HEK293T (cell line): ENCODE results near the gene PLEKHB2.

Source experiments
- ARNT ChIP-seq: fragments of 450-650 bp; IDR thresholded peaks from 2 replicates; pipeline ENCODE4 v1.6.1; 2017; ENCODE audit warnings: mild to moderate bottlenecking
- BHLHE40 ChIP-seq: fragments of 450-650 bp; IDR thresholded peaks from 2 replicates; pipeline ENCODE4 v1.6.1; 2016; ENCODE audit warnings: mild to moderate bottlenecking, moderate library complexity, borderline replicate concordance
- FOXK2 ChIP-seq: fragments of 450-650 bp; IDR thresholded peaks from 2 replicates; pipeline ENCODE4 v1.6.1; 2016; ENCODE audit warnings: mild to moderate bottlenecking
- FOXM1 ChIP-seq: fragments of 450-650 bp; IDR thresholded peaks from 2 replicates; pipeline ENCODE4 v1.6.1; 2017; ENCODE audit warnings: mild to moderate bottlenecking, borderline replicate concordance
- HDGF ChIP-seq: fragments of 450-650 bp; IDR thresholded peaks from 2 replicates; pipeline ENCODE4 v1.6.1; 2017; ENCODE audit warnings: antibody characterized with exemption, borderline replicate concordance
- L3MBTL2 ChIP-seq: fragments of 450-650 bp; conservative IDR thresholded peaks from 2 replicates; pipeline ENCODE4 v1.6.1; 2016; ENCODE audit warnings: mild to moderate bottlenecking
- NFRKB ChIP-seq: fragments of 450-650 bp; IDR thresholded peaks from 2 replicates; pipeline ENCODE4 v1.6.1; 2016; ENCODE audit warnings: mild to moderate bottlenecking, moderate library complexity
- SP1 ChIP-seq: fragments of 450-650 bp; IDR thresholded peaks from 2 replicates; pipeline ENCODE4 v1.6.1; 2017
- SUZ12 ChIP-seq: fragments of 450-650 bp; IDR thresholded peaks from 2 replicates; pipeline ENCODE4 v1.6.1; 2016; ENCODE audit warnings: mild to moderate bottlenecking
- ZNF384 ChIP-seq: fragments of 450-650 bp; IDR thresholded peaks from 2 replicates; pipeline ENCODE4 v1.6.1; 2016

- no peak for TF ChIP-seq FOXK2
- no peak for TF ChIP-seq SP1
- TF ChIP-seq BHLHE40: no peak
- TF ChIP-seq SUZ12: no peak
- no peak for TF ChIP-seq ARNT
- no peak for TF ChIP-seq ZNF384
- TF ChIP-seq FOXM1: no peak
- TF ChIP-seq NFRKB: no peak
- TF ChIP-seq HDGF: no peak
- no peak for TF ChIP-seq L3MBTL2
These were observed 28.4 kb upstream of the PLEKHB2 start for GRCh38 chr2:131076707-131077106.
